ENCODE measurements around the gene MACROH2A2.
"Not testable (repeated sequence)": the region's sequence is repeated elsewhere in the genome, so short reads cannot be mapped to it uniquely, and the experiment has no call there.

MACROH2A2 gene

DNA sequence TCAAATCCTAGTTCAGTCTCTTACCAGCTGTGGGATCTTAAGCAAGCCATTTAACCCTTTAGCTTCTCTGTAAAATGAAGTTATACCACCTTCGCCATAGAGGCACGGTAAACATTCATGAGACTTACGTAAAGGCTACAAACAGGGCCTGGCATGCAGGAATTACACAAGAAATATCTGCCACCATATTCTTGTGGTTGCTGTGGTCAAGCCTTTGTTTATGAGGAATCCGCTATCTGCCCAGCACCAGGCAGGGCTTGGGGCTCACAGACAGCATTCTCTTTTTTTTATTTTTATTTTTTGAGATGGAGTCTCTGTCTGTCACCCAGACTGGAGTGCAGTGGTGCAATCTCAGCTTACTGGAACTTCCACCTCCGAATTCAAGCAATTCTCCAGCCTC is 70.1 kb downstream of the MACROH2A2 start:
- no peak for TF ChIP-seq POLR2A (IDR thresholded peaks at IDR 0.05; ENCODE audit: low read depth, low read length)
- TF ChIP-seq POLR2AphosphoS5 (IDR thresholded peaks at IDR 0.05; ENCODE audit: low read depth, low read length): no peak
- no peak for TF ChIP-seq TAF1 (IDR thresholded peaks at IDR 0.05; ENCODE audit: borderline replicate concordance, low read depth, low read length)
- DNase-seq (ENCODE audit: insufficient read length) (no peak), FAIRE-seq (no peak)

DNA sequence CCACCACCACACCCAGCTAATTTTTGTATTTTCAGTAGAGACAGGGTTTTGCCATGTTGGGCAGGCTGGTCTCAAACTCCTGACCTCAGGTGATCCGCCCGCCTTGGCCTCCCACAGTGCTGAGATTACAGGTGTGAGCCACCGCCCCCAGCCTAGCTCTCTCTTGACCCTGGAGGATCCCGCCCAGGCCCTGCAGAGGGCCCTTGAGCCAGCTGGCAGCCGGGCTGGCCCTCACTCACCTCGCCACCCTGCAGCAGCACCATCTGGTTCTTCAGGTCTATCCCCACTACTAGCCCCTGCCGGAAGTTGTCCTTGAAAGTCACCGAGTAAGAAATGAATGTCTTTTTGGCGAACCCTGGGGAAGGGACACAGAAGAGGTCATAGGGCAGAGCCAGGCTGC is 70.5 kb downstream of the MACROH2A2 start:
- not testable (repeated sequence) for FAIRE-seq; DNase-seq (ENCODE audit: insufficient read length)

- TF ChIP-seq POLR2A (IDR thresholded peaks at IDR 0.05; ENCODE audit: low read depth, low read length): no peak
- no peak for TF ChIP-seq POLR2AphosphoS5 (IDR thresholded peaks at IDR 0.05; ENCODE audit: low read depth, low read length)
- no peak for TF ChIP-seq TAF1 (IDR thresholded peaks at IDR 0.05; ENCODE audit: borderline replicate concordance, low read depth, low read length)
- FAIRE-seq (no peak), DNase-seq (ENCODE audit: insufficient read length) (no peak)
Observed at GRCh38 chr10:70123817-70124216, 71.2 kb downstream of the MACROH2A2 start.

- DNase-seq (ENCODE audit: insufficient read length) (no peak), FAIRE-seq (no peak)
- no peak for TF ChIP-seq POLR2AphosphoS5 (IDR thresholded peaks at IDR 0.05; ENCODE audit: low read depth, low read length)
- TF ChIP-seq TAF1 (IDR thresholded peaks at IDR 0.05; ENCODE audit: borderline replicate concordance, low read depth, low read length): no peak
- TF ChIP-seq POLR2A (IDR thresholded peaks at IDR 0.05; ENCODE audit: low read depth, low read length): no peak
Observed at GRCh38 chr10:70124415-70124814, 71.8 kb downstream of the MACROH2A2 start.

- FAIRE-seq (no peak), DNase-seq (ENCODE audit: insufficient read length) (no peak)
- TF ChIP-seq POLR2AphosphoS5 (IDR thresholded peaks at IDR 0.05; ENCODE audit: low read depth, low read length) (no peak), POLR2A (IDR thresholded peaks at IDR 0.05; ENCODE audit: low read depth, low read length) (no peak), TAF1 (IDR thresholded peaks at IDR 0.05; ENCODE audit: borderline replicate concordance, low read depth, low read length) (no peak)
Observed at GRCh38 chr10:70124918-70125317, 72.3 kb downstream of the MACROH2A2 start.

- TF ChIP-seq POLR2A (IDR thresholded peaks at IDR 0.05; ENCODE audit: low read depth, low read length): no peak
- no peak for TF ChIP-seq TAF1 (IDR thresholded peaks at IDR 0.05; ENCODE audit: borderline replicate concordance, low read depth, low read length)
- TF ChIP-seq POLR2AphosphoS5 (IDR thresholded peaks at IDR 0.05; ENCODE audit: low read depth, low read length): no peak
- no peak for DNase-seq (ENCODE audit: insufficient read length)
- no peak for FAIRE-seq
Observed at GRCh38 chr10:70125918-70126552, 73.4 kb downstream of the MACROH2A2 start.

- FAIRE-seq (no peak), DNase-seq (ENCODE audit: insufficient read length) (no peak)
- no peak for TF ChIP-seq TAF1 (IDR thresholded peaks at IDR 0.05; ENCODE audit: borderline replicate concordance, low read depth, low read length)
- no peak for TF ChIP-seq POLR2AphosphoS5 (IDR thresholded peaks at IDR 0.05; ENCODE audit: low read depth, low read length)
- TF ChIP-seq POLR2A (IDR thresholded peaks at IDR 0.05; ENCODE audit: low read depth, low read length): no peak
Observed at GRCh38 chr10:70126700-70127395, 74.2 kb downstream of the MACROH2A2 start.

- FAIRE-seq: no peak
- TF ChIP-seq POLR2AphosphoS5 (IDR thresholded peaks at IDR 0.05; ENCODE audit: low read depth, low read length) (no peak), TAF1 (IDR thresholded peaks at IDR 0.05; ENCODE audit: borderline replicate concordance, low read depth, low read length) (no peak), POLR2A (IDR thresholded peaks at IDR 0.05; ENCODE audit: low read depth, low read length) (no peak)
- DNase-seq (ENCODE audit: insufficient read length): no peak
Observed at GRCh38 chr10:70130878-70131559, 78.4 kb downstream of the MACROH2A2 start.

GRCh38 chr10:70131560-70131937 is 78.9 kb downstream of the MACROH2A2 start:
- no peak for DNase-seq (ENCODE audit: insufficient read length)
- TF ChIP-seq POLR2AphosphoS5 (IDR thresholded peaks at IDR 0.05; ENCODE audit: low read depth, low read length): no peak
- TF ChIP-seq POLR2A (IDR thresholded peaks at IDR 0.05; ENCODE audit: low read depth, low read length): no peak
- no peak for TF ChIP-seq TAF1 (IDR thresholded peaks at IDR 0.05; ENCODE audit: borderline replicate concordance, low read depth, low read length)
- FAIRE-seq: no peak

DNA sequence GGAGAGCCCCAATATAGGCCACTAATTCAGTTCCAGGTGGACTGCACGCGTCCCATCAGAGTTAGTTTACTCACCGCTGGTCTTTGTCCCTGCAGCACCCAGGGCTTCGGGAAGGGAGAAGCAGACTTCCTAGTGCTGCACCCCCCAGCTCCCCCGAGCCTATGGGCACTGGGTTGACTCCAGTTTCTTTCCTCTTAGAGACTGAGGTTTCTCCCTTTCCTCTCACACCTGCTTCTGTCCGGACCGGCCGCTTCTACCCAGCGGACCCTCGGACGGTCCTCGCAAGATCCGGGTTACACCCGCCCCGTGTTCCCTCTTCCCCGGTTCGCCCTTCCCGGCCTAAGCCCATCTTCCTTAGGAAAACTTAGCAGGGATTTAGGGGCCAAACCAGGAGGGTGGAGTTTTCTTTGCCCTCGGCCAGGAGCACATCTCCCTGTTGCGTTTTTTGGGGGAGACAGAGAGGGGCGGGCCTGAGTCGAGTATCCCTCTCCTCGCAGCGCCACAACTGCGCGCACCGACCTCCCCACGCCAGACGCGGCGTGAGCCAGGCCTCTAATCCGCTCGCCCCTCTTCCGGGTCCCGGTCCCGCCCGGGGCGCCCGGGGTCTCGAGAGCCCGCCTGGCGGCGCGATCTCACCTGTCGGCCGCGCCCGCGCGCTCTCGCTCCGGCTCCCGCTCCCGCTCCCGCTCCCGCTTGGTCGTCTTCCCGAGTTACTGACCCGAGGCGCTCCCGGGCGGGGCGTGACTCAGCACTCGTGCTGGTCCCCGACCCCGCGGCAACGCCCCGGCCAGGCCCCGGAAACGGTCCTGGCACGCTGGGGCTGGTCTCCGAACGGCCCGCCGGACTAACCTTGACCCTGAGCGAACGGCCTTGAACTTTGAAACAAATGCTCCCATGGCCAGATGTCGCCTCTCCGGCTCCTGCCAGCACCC is 79.7 kb downstream of the MACROH2A2 start, which contains the start of gene AIFM2:
AIFM2 (minus strand) TSS at position 728 of the 932 bp plus-strand sequence. CDS start 8,741 bp downstream, outside the sequence.
- 0 out of 2 replicates have a peak, but pooled peaks have one; percentile 17 for TF ChIP-seq TAF1 (IDR thresholded peaks at IDR 0.05; ENCODE audit: borderline replicate concordance, low read depth, low read length)
- peak; percentile 66 for TF ChIP-seq POLR2A (IDR thresholded peaks at IDR 0.05; ENCODE audit: low read depth, low read length)
- TF ChIP-seq POLR2AphosphoS5 (IDR thresholded peaks at IDR 0.05; ENCODE audit: low read depth, low read length): peak; percentile 60; the same call in 1 of the 2 replicates
- FAIRE-seq (peak; percentile 90), DNase-seq (ENCODE audit: insufficient read length) (peak; percentile 86)

DNA sequence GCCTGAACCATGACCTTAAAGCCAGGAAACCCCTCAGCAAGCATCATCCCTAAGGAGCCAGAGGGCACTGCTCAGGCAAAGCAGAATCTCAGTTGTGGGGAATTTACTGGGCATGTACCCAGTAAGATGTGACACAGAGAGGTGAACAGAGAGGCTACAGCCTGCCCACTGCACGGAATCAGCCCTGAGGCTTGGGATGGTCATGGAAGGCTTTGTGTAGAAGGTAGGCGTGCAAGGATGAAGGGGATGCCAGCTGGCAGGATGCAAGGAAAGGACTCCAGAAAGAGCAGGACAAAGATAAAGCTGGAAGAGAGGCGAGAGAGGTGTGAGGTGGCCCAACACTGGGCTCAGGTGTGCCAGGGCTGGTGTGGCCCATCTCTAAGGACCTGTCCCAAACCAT is 82.4 kb downstream of the MACROH2A2 start:
- DNase-seq (ENCODE audit: insufficient read length) (no peak), FAIRE-seq (no peak)
- TF ChIP-seq TAF1 (IDR thresholded peaks at IDR 0.05; ENCODE audit: borderline replicate concordance, low read depth, low read length) (no peak), POLR2AphosphoS5 (IDR thresholded peaks at IDR 0.05; ENCODE audit: low read depth, low read length) (no peak), POLR2A (IDR thresholded peaks at IDR 0.05; ENCODE audit: low read depth, low read length) (no peak)
